ENCODE results near the gene CT47C1.

GRCh38 chrX:119075270-119076025 is 2.7 kb downstream of the CT47C1 start:
- no peak for TF ChIP-seq EZH2 (IDR thresholded peaks at IDR 0.05; ENCODE audit: borderline replicate concordance, low read length)
- TF ChIP-seq CTCF (conservative IDR thresholded peaks at IDR 0.05 in 1 of 2, IDR thresholded peaks at IDR 0.05 in 1 of 2; ENCODE audit: extremely low read depth in 1 of 2, insufficient read depth in 1 of 2, low read depth in 1 of 2, low read length in 2 of 2), result no peak

All from mammary epithelial cell (primary cell).